Gastrocnemius medialis (tissue), 4 donors: ENCODE data around the gene LMNTD1.

Experiments used
- POLR2A ChIP-seq, 2 donors: fragments of 450-650 bp; IDR thresholded peaks; one replicate each; pipeline ENCODE4 v1.6.1; 2017; ENCODE audit warnings: antibody characterized with exemption in 2 of 2, mild to moderate bottlenecking in 2 of 2, moderate library complexity in 2 of 2
- TF ChIP-seq, protein P1 (sequence below), 5 experiments: fragments of 450-650 bp in 3 of 5; fragments of 200-600 bp in 2 of 5; sonication (generic) in 2 of 5; IDR thresholded peaks in 4 of 5; conservative IDR thresholded peaks in 1 of 5; 1 replicate in 4 of 5; 2 replicates in 1 of 5; pipeline ENCODE4 v1.5.1; 2016 to 2019; ENCODE audit warnings: antibody characterized with exemption in 5 of 5, mild to moderate bottlenecking in 3 of 5, moderate library complexity in 3 of 5

DNA sequence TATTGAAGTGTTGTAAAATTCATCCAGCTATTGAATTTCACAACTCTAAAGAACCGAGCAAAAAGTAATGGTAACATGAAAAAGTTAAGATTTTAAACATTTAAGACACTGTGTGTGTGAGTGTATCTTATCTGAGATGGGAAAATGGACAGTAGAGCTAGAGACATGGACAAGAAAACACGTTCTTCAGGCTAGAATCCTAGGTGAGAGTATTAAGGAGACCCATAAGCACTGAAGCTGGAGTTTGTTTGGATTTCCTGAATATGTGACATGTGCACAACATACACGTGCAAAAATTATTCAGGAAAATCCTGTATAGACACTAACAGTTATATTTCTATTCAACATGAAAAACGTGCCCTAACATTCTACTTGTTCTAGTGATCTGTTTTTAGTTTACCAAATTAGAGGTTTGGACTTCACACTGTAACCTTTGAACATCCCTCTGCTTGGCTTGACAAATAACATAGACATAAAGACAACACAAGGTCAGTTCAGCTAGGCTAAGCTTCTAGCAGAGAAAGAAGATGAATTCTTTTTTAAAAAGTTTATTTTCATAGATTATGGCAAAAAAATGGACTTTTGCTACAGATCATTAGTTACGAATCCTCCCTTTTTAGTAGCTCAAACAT is 31.3 kb downstream of the LMNTD1 start:
- TF ChIP-seq, protein P1, sequence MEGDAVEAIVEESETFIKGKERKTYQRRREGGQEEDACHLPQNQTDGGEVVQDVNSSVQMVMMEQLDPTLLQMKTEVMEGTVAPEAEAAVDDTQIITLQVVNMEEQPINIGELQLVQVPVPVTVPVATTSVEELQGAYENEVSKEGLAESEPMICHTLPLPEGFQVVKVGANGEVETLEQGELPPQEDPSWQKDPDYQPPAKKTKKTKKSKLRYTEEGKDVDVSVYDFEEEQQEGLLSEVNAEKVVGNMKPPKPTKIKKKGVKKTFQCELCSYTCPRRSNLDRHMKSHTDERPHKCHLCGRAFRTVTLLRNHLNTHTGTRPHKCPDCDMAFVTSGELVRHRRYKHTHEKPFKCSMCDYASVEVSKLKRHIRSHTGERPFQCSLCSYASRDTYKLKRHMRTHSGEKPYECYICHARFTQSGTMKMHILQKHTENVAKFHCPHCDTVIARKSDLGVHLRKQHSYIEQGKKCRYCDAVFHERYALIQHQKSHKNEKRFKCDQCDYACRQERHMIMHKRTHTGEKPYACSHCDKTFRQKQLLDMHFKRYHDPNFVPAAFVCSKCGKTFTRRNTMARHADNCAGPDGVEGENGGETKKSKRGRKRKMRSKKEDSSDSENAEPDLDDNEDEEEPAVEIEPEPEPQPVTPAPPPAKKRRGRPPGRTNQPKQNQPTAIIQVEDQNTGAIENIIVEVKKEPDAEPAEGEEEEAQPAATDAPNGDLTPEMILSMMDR (IDR thresholded peaks at IDR 0.05 in 4 of 5, conservative IDR thresholded peaks at IDR 0.05 in 1 of 5), result no peak
- no peak for TF ChIP-seq POLR2A (IDR thresholded peaks at IDR 0.05)
